ENCODE results near the gene CLPTM1. TPM values are rescaled to one million over a fixed set of nuclear protein-coding genes. Genes with fewer than 3 reads are reported as not detected.
"Not testable (repeated sequence)": the region's sequence is repeated elsewhere in the genome, so short reads cannot be mapped to it uniquely, and the experiment has no call there.

The CLPTM1 gene
- total RNA-seq, 1 donor from 2014 or later, result 115 TPM

GRCh38 chr19:44909775-44910174, 45.4 kb upstream of the CLPTM1 start:
- TF ChIP-seq EZH2 (IDR thresholded peaks at IDR 0.05; ENCODE audit: insufficient read depth, low read length) (no peak), CTCF (IDR thresholded peaks at IDR 0.05; ENCODE audit: insufficient read depth, low read depth, low read length) (no peak)
- no peak overlapping the region for H3K4me3 ChIP-seq (ENCODE audit: insufficient read depth, low read depth, low read length)
- H3K9ac ChIP-seq (ENCODE audit: low read length), result no peak overlapping the region
- H4K20me1 ChIP-seq (ENCODE audit: insufficient read depth, low read length), result no peaks in the 10 kb centered on the region
- Mint-ChIP-seq H3K9me3 (ENCODE audit: unreplicated experiment) (no peaks in the 10 kb centered on the region), H3K4me1 (ENCODE audit: low read depth, unreplicated experiment) (peaks cover 13% of the 10 kb centered on the region), H3K4me3 (ENCODE audit: unreplicated experiment) (no peak overlapping the region), H3K27me3 (ENCODE audit: low read depth, unreplicated experiment) (peaks cover 8% of the 10 kb centered on the region), H3K27ac (ENCODE audit: unreplicated experiment) (no peak overlapping the region), H3K36me3 (ENCODE audit: low read depth, unreplicated experiment) (no peaks in the 10 kb centered on the region)
- DNase-seq (ENCODE audit: low read depth) (no peak), FAIRE-seq (no peak)
- H3K9me3 ChIP-seq (ENCODE audit: insufficient read depth, low read depth, low read length), result no peaks in the 10 kb centered on the region
- peaks cover 11% of the 10 kb centered on the region for H3K4me1 ChIP-seq (ENCODE audit: insufficient read depth, low read length)
- H3K27me3 ChIP-seq (ENCODE audit: insufficient read depth, low read length), result peaks cover 1% of the 10 kb centered on the region
- no peak overlapping the region for H2AFZ ChIP-seq (ENCODE audit: low read depth, low read length)
- H3K79me2 ChIP-seq (ENCODE audit: insufficient read depth, low read length), result no peaks in the 10 kb centered on the region
- H3K36me3 ChIP-seq (ENCODE audit: insufficient read depth, low read length), result no peaks in the 10 kb centered on the region
- H3K4me2 ChIP-seq (ENCODE audit: low read length), result no peak overlapping the region
- no peak overlapping the region for H3K27ac ChIP-seq (ENCODE audit: low read depth, low read length)

GRCh38 chr19:44911896-44912295, 43.3 kb upstream of the CLPTM1 start:
- not testable (repeated sequence) for FAIRE-seq; H4K20me1 ChIP-seq (ENCODE audit: insufficient read depth, low read length); H3K9ac ChIP-seq (ENCODE audit: low read length); H3K27me3 ChIP-seq (ENCODE audit: insufficient read depth, low read length); DNase-seq (ENCODE audit: low read depth); H2AFZ ChIP-seq (ENCODE audit: low read depth, low read length); H3K79me2 ChIP-seq (ENCODE audit: insufficient read depth, low read length); H3K27ac ChIP-seq (ENCODE audit: low read depth, low read length); H3K4me1 Mint-ChIP-seq (ENCODE audit: low read depth, unreplicated experiment); H3K36me3 ChIP-seq (ENCODE audit: insufficient read depth, low read length); H3K9me3 ChIP-seq (ENCODE audit: insufficient read depth, low read depth, low read length); H3K27ac Mint-ChIP-seq (ENCODE audit: unreplicated experiment); H3K36me3 Mint-ChIP-seq (ENCODE audit: low read depth, unreplicated experiment); H3K4me2 ChIP-seq (ENCODE audit: low read length); H3K9me3 Mint-ChIP-seq (ENCODE audit: unreplicated experiment); H3K4me3 ChIP-seq (ENCODE audit: insufficient read depth, low read depth, low read length); H3K27me3 Mint-ChIP-seq (ENCODE audit: low read depth, unreplicated experiment); H3K4me3 Mint-ChIP-seq (ENCODE audit: unreplicated experiment)
- peaks cover 11% of the 10 kb centered on the region for H3K4me1 ChIP-seq (ENCODE audit: insufficient read depth, low read length)

- TF ChIP-seq EZH2 (IDR thresholded peaks at IDR 0.05; ENCODE audit: insufficient read depth, low read length) (no peak), CTCF (IDR thresholded peaks at IDR 0.05; ENCODE audit: insufficient read depth, low read depth, low read length) (no peak)
- Histone ChIP-seq H3K79me2 (ENCODE audit: insufficient read depth, low read length) (no peaks in the 10 kb centered on the region), H2AFZ (ENCODE audit: low read depth, low read length) (no peak overlapping the region), H3K36me3 (ENCODE audit: insufficient read depth, low read length) (no peaks in the 10 kb centered on the region), H3K27ac (ENCODE audit: low read depth, low read length) (no peak overlapping the region), H3K27me3 (ENCODE audit: insufficient read depth, low read length) (no peaks in the 10 kb centered on the region), H3K4me3 (ENCODE audit: insufficient read depth, low read depth, low read length) (no peak overlapping the region), H3K9ac (ENCODE audit: low read length) (no peak overlapping the region), H3K9me3 (ENCODE audit: insufficient read depth, low read depth, low read length) (no peaks in the 10 kb centered on the region), H4K20me1 (ENCODE audit: insufficient read depth, low read length) (no peaks in the 10 kb centered on the region), H3K4me2 (ENCODE audit: low read length) (no peak overlapping the region), H3K4me1 (ENCODE audit: insufficient read depth, low read length) (peaks cover 11% of the 10 kb centered on the region)
- peak overlapping the region; percentile 15 for H3K4me3 Mint-ChIP-seq (ENCODE audit: unreplicated experiment)
- no peaks in the 10 kb centered on the region for H3K9me3 Mint-ChIP-seq (ENCODE audit: unreplicated experiment)
- H3K36me3 Mint-ChIP-seq (ENCODE audit: low read depth, unreplicated experiment), result no peaks in the 10 kb centered on the region
- peaks cover 8% of the 10 kb centered on the region for H3K27me3 Mint-ChIP-seq (ENCODE audit: low read depth, unreplicated experiment)
- no peak for FAIRE-seq
- peaks cover 7% of the 10 kb centered on the region for H3K4me1 Mint-ChIP-seq (ENCODE audit: low read depth, unreplicated experiment)
- H3K27ac Mint-ChIP-seq (ENCODE audit: unreplicated experiment), result no peak overlapping the region
- no peak for DNase-seq (ENCODE audit: low read depth)
Observed at GRCh38 chr19:44912854-44913253, 42.3 kb upstream of the CLPTM1 start.

- H4K20me1 ChIP-seq (ENCODE audit: insufficient read depth, low read length); H3K79me2 ChIP-seq (ENCODE audit: insufficient read depth, low read length); H3K9ac ChIP-seq (ENCODE audit: low read length); H3K36me3 Mint-ChIP-seq (ENCODE audit: low read depth, unreplicated experiment); H3K36me3 ChIP-seq (ENCODE audit: insufficient read depth, low read length); H3K27me3 Mint-ChIP-seq (ENCODE audit: low read depth, unreplicated experiment); H3K9me3 ChIP-seq (ENCODE audit: insufficient read depth, low read depth, low read length); H3K27me3 ChIP-seq (ENCODE audit: insufficient read depth, low read length); H3K27ac ChIP-seq (ENCODE audit: low read depth, low read length); H3K4me3 ChIP-seq (ENCODE audit: insufficient read depth, low read depth, low read length); FAIRE-seq; H3K9me3 Mint-ChIP-seq (ENCODE audit: unreplicated experiment); H2AFZ ChIP-seq (ENCODE audit: low read depth, low read length); H3K4me1 Mint-ChIP-seq (ENCODE audit: low read depth, unreplicated experiment); DNase-seq (ENCODE audit: low read depth): not testable (repeated sequence)
- Mint-ChIP-seq H3K4me3 (ENCODE audit: unreplicated experiment) (peak overlapping the region; percentile 90), H3K27ac (ENCODE audit: unreplicated experiment) (peak overlapping the region; percentile 41)
- peak overlapping the region; percentile 93 for H3K4me2 ChIP-seq (ENCODE audit: low read length)
- peaks cover 11% of the 10 kb centered on the region for H3K4me1 ChIP-seq (ENCODE audit: insufficient read depth, low read length)
Observed at GRCh38 chr19:44913512-44914432, 41.4 kb upstream of the CLPTM1 start.
